H1 (cell line): ENCODE measurements around the gene TBC1D10A. TPM values are rescaled to one million over a fixed set of nuclear protein-coding genes. Genes with fewer than 3 reads are reported as not detected.

Experiments used
- BRCA1 ChIP-seq: IDR thresholded peaks from 2 replicates; pipeline ENCODE4 v1.6.1; 2012; ENCODE audit warnings: low read depth, low read length, improper control_type of control experiment
- CHD1 ChIP-seq: IDR thresholded peaks from 2 replicates; pipeline ENCODE4 v1.6.1; 2012; ENCODE audit warnings: low read depth, low read length, improper control_type of control experiment
- CREB1 ChIP-seq: IDR thresholded peaks from 2 replicates; pipeline ENCODE4 v1.6.1; 2012; ENCODE audit warnings: inconsistent platforms
- KDM5A ChIP-seq: fragments of 200-600 bp; IDR thresholded peaks from 2 replicates; pipeline ENCODE4 v1.7.1; 2012; ENCODE audit warnings: mild to moderate bottlenecking, low read length, inconsistent platforms, mixed read lengths
- SP1 ChIP-seq: IDR thresholded peaks from 2 replicates; pipeline ENCODE4 v1.6.1; 2011; ENCODE audit warnings: low read depth, low read length
- polyA plus RNA-seq, 7 experiments: library from polyadenylated mRNA; depleted of rRNA in 3 of 7; stranded (reverse) in 5 of 7; unstranded in 2 of 7; fragments of >200 nt in 5 of 7; fragments of 200-250 nt in 2 of 7; gene quantifications; 1 replicate in 5 of 7; 2 replicates in 1 of 7; 4 replicates in 1 of 7; pipeline versions ENCODE4 v1.2.1 to v1.2.3, GENCODE V29; 2011 to 2013; ENCODE audit warnings: missing spikeins in 2 of 7, mixed read lengths in 2 of 7
- total RNA-seq: library from RNA; stranded (reverse); fragmentation: NEBNext Ultra II Directional; extraction: Animal tissue kit (Norgen Biotek cat#: 25700); gene quantifications from 2 replicates; pipeline ENCODE4 v1.2.1, GENCODE V29; 2021

Gene TBC1D10A
- total and polyA plus RNA-seq, 2 of the 8 experiments (the other 6 are each of a cell fraction or from before 2014, with no cell fraction given) = 5.4 to 7.0 TPM

DNA sequence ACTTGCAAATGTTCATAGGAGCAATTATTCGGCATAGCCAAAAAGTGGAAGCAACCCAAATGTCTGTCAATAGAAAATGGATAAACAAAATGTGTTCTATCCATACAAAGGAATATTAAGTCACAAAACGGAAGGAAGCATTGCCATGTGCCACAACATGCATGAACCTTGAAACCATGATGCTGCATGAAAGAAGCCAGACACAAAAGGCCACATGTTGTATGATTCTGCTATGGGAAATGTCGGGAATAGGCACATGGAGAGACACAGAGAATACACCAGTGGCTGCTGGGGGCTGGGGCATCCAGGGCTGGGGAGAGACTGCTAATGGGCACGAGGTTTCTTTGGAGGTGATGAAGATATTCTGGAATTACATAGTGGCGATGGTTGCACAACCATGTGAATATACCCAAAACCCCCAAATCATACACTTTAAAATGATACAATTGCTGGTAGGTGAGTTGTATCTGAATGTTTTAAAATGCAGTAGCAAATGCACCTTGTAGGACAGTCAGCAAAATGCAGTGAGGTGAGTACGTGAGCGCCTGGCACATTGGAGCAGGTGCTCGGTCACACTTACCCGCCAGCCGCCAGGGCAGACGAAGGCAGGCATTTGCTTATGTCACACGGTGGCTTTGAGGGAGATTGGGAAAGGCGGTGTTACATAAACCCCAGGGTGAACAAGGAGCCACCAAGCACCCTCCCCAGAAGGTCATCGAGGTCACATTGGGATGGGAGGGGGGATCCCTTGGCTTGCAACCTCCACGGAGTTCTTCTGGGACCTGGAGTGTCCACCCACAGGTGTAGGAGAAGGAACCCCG, 53.8 kb downstream of the TBC1D10A start (continued):
- TF ChIP-seq SP1 (no peak), KDM5A (no peak), BRCA1 (no peak), CHD1 (no peak), CREB1 (no peak)
